HEK293 (cell line): ENCODE data around the gene ZFAND3.

Experiments
- CTCF ChIP-seq: fragments of 450-650 bp; formaldehyde crosslinking; IDR thresholded peaks from 2 replicates; pipeline ENCODE4 v1.5.1; 2016; ENCODE audit warnings: missing biosample characterization, missing genetic modification characterization
- ZNF558 ChIP-seq: fragments of 450-650 bp; formaldehyde crosslinking; IDR thresholded peaks from 2 replicates; pipeline ENCODE4 v1.5.1; 2016; ENCODE audit warnings: missing biosample characterization, missing genetic modification characterization
- ZNF701 ChIP-seq: fragments of 450-650 bp; formaldehyde crosslinking; IDR thresholded peaks from 2 replicates; pipeline ENCODE4 v1.5.1; 2016; ENCODE audit warnings: missing biosample characterization, missing genetic modification characterization
- TF ChIP-seq, protein P1 (sequence below): fragments of 450-650 bp; IDR thresholded peaks from 2 replicates; pipeline ENCODE4 v1.5.1; 2018; ENCODE audit warnings: missing biosample characterization, mild to moderate bottlenecking, missing genetic modification characterization

GRCh38 chr6:38194282-38194572 is 374.7 kb downstream of the ZFAND3 start:
- TF ChIP-seq CTCF = no peak
- TF ChIP-seq, protein P1, sequence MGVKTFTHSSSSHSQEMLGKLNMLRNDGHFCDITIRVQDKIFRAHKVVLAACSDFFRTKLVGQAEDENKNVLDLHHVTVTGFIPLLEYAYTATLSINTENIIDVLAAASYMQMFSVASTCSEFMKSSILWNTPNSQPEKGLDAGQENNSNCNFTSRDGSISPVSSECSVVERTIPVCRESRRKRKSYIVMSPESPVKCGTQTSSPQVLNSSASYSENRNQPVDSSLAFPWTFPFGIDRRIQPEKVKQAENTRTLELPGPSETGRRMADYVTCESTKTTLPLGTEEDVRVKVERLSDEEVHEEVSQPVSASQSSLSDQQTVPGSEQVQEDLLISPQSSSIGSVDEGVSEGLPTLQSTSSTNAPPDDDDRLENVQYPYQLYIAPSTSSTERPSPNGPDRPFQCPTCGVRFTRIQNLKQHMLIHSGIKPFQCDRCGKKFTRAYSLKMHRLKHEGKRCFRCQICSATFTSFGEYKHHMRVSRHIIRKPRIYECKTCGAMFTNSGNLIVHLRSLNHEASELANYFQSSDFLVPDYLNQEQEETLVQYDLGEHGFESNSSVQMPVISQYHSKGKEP = no peak
- TF ChIP-seq ZNF558 (tag by site-specific recombination) = no peak
- no peak for TF ChIP-seq ZNF701 (tag by site-specific recombination)
